ENCODE results near the gene CDRT15L2.
"Not testable (repeated sequence)": the region's sequence is repeated elsewhere in the genome, so short reads cannot be mapped to it uniquely, and the experiment has no call there.

The CDRT15L2 gene

GRCh38 chr17:20583891-20584577 is 4.5 kb downstream of the CDRT15L2 start:
- not testable (repeated sequence) for DNase-seq

GRCh38 chr17:20588744-20589453 is 9.4 kb downstream of the CDRT15L2 start:
- not testable (repeated sequence) for DNase-seq

- DNase-seq, result not testable (repeated sequence)
These were observed 9.9 kb downstream of the CDRT15L2 start for GRCh38 chr17:20589454-20589810.

- not testable (repeated sequence) for DNase-seq
These were observed 11.5 kb downstream of the CDRT15L2 start for GRCh38 chr17:20591040-20591439.

GRCh38 chr17:20605568-20605967 is 26.0 kb downstream of the CDRT15L2 start:
- DNase-seq, result not testable (repeated sequence)

- DNase-seq, result not testable (repeated sequence)
These were observed 30.0 kb downstream of the CDRT15L2 start for GRCh38 chr17:20609490-20609889.

- no peak for DNase-seq
These were observed 31.8 kb downstream of the CDRT15L2 start for GRCh38 chr17:20611309-20611708.

GRCh38 chr17:20612635-20613034 is 33.1 kb downstream of the CDRT15L2 start:
- DNase-seq, result no peak

GRCh38 chr17:20613248-20613647 is 33.7 kb downstream of the CDRT15L2 start:
- DNase-seq, result no peak

GRCh38 chr17:20613905-20614304 is 34.4 kb downstream of the CDRT15L2 start:
- DNase-seq, result no peak

- not testable (repeated sequence) for DNase-seq
These were observed 35.9 kb downstream of the CDRT15L2 start for GRCh38 chr17:20615461-20615860.

Measured in CD4-positive, alpha-beta T cell treated with Interleukin-6 for 4 hours (primary cell).